ENCODE data around the gene PUS10.
A peak's percentile ranks its signal among the peaks of the same experiment; 100 is the strongest.
"Not testable (repeated sequence)": the region's sequence is repeated elsewhere in the genome, so short reads cannot be mapped to it uniquely, and the experiment has no call there.

Gene PUS10

DNA sequence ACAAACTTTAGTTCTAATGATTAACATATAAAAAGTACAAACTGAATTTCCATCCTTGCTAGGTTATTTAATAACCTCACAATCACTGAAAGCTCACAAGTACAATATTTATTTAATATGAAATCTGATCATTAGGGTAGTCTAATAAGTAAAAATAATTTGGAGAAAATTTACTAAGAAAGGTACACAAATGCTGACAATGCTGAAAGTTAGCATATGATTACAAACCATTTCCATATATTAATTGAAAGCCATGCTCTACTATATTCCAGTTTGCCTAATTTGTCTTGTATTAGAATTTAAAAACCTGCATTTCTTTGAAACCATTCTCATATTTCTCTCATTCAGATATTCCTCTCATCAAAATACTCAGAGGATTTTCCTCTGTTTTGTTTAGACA, 8.7 kb downstream of the PUS10 start:
- DNase-seq, result no peak

DNA sequence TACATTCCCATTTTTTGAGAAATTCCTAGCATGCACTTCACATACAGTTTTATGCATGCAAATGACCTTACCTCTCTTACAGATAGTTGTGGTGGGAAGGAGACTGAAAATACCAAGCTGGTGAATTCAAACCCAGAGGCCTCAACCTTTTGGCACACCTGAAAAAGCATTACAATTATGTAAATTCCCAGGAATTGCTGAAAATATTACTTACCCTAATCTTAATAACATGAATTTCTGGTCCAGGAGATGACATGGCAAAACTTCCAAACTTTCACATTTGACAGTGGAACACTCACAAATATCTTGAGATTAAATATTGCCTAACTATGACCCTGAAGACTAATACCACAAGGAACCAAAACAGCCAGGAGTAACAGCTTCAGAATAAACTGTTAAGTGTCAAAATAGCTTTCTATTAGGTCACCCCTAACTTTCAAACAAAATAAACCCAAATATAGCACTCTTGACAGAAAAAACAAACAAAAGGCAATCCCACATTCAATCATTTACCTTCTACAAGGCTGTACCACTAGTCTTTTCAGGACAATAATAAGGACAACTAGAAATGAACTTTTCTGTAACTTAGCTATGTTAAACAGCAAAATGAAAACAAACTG, 11.5 kb downstream of the PUS10 start:
- no peak for DNase-seq

DNA sequence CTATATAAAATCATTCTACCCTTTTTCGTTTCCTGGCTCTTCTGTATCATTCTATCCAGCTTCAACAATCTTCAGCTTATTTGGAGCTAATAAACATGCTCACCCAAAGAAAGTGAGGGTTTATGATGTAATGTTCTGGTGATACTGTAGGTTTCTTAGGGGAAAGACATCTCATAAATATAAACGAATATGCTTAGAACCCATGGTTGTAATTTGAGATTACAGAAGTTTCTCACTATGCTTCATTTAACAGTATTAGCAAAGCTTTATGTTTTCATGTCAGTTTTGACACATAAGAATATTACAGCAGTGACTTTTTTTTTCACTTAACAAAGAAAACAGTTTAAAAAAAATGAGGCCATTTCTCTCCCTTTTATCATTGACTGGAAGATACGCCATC, 12.3 kb downstream of the PUS10 start:
- DNase-seq, result no peak

DNA sequence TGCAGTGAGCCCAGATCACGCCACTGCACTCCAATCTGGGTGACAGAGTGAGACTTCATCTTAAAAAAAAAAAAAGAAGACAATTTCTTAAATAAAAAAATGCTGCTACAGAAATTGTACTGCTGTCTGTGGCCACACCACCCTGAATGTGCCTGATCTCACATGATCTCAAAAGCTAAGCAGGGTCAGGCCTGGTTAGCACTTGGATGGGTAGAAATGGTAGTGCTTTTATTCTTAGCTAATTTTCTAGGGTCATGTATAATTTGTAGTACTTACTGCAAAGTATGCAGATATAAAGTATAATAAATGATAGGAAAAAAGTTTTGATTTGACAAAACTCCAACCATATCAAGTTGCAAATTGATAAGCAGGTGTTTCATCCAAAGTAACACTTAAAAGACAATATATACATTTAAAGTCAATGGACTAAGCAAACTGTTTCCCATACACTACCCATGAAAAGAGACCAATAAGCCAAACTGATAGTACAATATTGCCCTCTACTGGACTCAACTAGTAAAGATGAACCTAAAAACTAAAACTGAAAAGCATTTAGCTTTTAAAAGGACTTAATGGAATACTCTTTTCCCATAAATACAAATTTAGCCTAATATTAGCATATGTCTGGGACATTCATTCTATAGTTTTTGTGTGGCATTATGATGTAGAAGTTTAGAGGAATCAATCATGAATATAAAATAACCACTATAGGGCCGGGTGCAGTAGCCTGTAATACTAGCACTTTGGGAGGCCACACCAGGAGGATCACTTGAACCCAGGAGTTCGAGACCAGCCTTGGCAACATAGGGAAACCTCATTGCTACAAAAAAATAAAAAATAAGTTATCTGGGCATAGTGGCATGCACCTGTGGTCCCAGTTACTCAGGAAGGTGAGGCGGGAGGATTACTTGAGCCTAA, 19.2 kb downstream of the PUS10 start:
- peak; percentile 64 to 67 for DNase-seq

DNA sequence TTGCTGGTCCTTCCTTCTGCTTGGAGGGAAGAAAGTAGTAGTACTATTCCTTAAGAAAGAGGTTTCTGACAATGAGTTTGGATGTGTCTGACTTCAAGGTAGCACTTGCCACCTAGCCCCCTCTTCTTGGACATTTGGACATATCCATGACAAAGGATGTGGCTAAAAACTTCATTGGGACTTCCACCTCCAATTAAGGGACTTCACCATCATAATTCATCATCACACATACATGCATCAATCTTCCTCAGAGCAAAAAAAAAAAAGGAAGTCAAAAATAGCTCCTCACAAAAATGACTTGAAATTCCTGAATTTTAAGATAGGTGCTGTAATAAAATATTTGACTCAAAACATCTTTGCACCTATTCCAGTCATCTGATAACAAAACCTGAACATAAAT, 23.9 kb downstream of the PUS10 start:
- no peak for DNase-seq

DNA sequence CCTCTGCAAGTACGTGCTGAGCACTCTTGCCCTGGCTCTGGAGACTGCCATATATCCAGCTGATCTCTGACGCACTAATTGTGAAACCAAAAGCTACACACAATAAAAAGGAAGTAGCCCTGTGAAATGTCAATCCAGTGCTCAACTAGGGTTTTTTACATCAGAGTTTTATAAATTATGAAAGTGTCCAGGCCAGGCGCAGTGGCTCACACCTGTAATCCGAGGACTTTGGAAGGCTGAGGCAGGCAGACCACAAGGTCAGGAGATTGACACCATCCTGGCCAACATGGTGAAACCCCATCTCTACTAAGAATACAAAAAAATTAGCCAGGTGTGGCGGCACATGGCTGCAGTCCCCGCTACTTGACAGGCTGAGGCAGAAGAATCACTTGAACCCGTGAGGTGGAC, 25.1 kb downstream of the PUS10 start:
- DNase-seq, result peak; percentile 74 to 79

DNA sequence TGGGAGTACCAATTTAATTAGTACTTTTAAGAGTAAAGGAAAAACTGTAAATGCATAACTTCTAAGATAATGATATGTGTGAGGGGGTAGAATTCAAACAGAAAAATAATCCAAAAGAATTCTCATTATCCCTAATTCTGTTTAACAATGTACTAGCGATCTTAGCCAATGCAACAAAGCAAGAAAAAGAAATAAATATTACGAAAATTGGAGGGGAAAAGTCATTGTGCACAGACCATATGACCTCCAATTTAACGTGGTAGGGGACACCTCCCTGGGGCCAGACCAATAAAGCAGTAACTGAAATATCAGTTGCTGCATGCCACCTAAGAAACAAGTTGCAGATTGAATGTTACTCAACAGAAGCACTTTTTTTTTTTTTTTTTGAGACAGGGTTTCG, 26.4 kb downstream of the PUS10 start:
- no peak for DNase-seq

DNA sequence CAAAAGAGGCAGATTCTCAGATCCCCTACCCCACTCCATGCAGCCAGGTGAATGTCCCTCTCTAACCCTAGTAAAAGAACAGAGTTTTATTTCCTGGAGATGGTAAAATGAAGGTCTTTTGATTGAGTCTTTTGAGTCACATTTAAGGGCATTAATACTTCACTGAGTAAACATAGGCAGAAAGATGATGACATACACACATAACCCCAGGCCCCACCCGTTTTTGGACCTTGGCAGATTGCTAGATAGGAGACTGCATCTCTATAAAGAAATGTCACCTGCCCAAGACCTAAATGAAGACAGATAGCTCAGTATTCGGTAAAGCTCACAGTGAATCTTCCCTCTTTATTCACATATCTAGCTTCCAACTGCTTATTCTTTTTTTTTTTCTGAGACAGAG, 28.8 kb downstream of the PUS10 start:
- no peak for DNase-seq

DNA sequence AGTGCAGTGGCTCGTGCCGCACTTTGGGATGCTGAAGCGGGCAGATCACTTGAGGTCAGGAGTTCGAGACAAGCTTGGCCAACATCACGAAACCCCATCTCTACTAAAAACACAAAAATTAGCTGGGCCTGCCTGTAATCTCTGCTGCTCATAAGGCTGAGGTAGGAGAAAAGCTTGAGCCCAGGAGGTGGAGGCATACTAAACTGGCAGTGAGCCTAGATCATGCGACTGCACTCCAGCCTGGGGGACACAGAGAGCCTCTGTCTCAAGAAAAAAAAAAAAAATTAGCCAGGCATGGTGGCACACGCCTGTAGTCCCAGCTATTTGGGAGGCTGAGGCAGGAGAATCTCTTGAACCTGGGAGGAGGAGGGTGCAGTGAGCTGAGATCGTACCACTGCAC, 30.4 kb downstream of the PUS10 start:
- not testable (repeated sequence) for DNase-seq

DNA sequence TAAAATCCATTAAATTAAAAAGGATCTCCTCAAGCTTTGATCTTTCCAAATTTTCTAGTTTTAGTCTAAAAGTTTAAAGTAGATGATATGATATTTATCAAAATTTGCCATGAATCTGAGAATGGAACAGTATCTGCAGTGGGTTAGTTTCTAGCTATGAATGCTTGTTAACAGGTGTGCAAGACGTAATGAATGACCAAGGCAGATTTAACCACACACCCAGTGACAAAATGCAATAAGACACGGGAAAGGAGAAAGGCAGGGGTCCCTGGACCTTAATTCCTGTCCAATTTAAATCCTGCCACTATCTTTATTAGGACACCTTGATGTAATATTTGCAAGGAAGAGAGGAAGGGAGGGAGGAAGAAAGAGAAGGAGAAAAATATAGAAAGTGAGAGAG, 31.0 kb downstream of the PUS10 start:
- DNase-seq, result no peak

DNA sequence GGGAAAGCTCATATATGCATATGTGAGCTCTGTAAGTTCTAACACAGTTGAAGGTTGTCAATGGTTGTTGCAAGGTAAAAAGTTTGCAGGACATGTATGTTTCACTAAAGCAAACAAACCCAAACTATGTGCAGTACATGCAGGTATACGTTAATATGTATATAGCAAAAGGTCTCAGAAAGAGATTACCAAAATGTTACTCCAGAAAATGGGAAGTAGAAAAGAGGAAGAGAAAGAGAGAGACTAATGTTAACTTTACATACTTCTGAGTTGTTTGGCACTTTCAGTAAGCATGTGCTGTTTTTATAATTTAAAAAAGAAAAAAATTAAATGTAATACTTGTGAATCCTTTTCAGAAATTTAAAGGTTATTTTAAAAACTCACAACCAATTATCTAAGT, 33.3 kb downstream of the PUS10 start:
- DNase-seq, result peak; percentile 51 to 57

DNA sequence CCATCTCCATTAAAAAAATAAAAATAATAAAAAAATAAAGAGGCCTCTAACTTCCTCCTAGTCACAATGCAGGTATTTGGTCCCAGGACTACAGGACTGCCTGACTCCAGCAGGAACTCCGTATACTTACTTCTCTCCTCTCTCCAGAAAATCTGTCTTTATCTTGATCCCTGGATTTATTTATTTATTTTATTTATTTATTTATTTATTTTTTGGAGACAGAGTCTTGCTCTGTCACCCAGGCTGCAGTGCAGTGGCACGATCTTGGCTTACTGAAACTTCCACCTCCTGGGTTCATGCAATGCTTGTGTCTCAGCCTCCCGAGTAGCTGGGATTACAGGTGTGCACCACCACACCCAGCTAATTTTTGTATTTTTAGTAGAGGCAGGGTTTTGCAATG, 36.0 kb downstream of the PUS10 start:
- not testable (repeated sequence) for DNase-seq

DNA sequence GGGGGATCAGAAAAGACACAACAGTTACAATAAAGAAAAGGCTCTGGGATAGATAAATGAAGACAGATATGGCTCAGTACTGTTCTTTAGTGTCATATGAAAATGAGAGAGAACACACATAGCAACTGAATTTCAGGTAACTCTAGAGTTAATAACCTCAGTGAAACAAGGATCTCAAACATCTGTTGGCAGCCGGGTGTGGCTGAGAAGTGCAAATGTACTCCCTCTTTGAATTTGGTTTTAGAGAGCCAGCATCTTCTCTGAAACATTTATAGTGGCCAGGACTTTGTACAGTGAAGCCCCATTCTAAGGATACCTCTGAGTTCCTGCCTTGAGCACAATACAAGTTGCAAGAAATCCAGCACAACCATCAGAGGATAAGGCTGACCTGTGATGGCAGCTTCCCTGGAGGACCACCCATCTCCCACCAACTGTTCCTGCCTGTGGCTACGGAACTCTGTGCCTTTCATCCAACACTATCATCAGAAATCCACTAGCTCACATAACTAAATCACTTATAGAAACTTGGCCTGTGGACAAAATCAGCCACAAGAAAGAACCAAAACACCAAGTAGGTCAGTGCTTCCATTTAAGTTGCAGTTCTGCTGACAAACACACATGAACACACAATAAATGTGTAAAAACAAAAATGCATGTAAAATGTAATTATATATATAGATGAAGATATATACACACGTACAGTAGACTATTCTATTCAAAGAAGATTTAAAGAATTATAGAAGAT, 37.8 kb downstream of the PUS10 start:
- DNase-seq, result no peak

DNA sequence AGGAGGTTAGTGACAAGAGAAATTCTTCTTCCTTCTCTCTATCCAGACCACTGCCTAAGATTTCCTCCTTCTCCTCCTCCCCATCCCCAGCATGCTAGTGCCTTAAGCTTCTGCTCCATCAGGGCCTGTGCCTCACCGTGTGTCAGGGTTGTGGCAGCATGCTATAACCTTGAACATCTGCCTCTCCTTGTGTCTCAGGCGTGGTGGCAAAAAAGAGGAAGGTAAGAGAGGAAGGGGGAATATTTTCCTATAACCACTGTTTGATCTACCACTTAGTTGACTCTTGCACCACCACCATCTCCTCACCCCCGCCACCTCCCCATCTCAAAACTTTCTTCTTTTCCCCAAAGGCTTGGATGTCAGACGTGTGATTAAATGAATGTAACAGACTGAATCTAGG, 38.8 kb downstream of the PUS10 start:
- peak in 1 of 2 experiments; percentile 10 for DNase-seq

DNA sequence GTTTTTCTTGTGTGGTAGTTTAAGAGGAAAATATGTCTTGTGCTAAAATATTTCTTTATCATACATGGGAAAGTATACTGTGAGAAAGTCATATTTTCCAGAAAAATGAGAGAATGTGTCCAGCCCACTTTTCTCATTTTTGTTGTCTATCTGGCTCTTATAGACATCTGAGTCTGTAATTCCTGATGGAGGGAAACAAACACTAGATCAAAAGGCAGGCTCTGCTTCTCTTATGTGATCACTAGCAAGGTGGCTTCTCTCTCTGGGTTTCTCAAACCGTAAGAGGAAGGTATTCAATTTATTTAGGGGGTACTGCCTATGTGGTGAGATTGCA, 40.5 kb downstream of the PUS10 start:
- no peak for DNase-seq

DNA sequence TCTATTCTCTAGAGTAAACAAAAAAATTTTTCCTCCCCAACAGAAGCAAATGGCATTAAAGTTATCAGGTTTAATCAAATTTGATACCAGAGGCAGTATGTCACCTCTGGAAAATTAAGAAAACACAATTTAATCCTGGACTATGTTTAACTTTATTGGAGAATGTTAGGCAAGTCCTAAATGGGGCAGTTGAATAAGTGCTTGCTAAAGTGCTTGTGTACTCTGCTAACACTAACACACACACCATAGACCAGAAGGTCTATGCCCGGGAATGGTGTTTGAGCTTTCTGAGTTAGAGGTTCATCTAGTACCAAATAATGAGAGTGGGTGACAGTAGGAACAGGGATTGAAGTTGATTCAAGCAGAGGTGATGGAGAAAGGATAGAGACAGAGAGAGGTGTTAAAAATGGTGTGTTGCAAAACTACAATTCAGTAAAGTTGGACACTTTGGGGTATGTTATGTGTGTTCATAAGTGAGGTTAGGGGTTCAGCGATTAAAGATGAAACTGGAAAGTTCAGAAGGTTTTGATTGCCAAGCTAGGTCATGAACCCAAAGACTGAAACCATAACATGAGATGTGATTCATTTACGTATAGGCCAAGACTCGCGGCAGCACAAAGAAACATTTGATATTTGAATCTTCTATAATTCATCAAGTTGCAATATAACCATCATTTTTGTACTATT, 41.0 kb downstream of the PUS10 start:
- DNase-seq, result no peak

DNA sequence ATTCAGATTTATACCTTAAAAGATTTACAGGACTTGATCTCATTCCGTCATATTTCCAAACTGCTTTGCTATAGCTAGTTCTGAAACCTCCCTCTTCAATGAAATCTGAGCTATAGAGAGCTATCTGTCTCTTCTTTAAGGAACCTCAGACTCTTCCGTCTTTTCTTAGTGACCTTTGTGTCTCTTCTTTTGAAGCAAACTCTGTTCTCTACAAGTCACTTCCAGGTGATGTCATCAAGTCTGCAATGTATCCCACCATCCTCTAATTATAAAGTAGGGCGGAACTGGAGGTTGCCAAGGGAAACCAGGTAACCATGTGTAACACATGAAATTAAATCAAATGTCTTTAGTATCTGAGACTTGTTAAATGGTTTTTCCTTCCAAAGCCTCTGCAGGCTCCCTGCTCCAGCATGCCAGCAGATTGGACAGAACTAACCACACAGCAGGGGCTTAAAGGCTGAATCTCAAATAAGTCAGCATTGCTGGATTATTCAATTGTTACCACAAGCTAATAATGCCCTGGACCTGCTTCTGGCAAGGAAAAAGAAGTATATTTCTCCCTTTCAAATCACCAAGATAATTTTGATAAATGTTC, 41.7 kb downstream of the PUS10 start:
- DNase-seq, result no peak

DNA sequence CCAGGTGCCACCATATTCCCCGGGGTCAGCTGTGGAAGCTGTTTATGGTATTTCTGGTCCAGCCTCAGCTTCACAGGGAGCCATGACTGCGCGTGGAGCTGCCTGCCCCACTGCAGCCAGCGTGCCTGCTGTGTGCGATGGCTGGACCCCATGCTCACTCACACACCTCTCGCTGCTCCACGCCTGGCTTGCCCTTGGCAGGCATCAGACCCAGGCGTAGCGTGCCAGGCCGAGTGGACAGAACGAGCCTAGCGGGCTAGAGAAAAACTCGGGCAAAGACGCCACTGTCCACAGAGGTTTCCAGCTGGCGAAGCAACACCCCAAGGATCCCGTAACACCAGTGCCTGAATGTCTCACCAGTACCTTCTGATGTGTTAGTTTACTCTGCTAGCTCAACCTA, 43.4 kb downstream of the PUS10 start:
- no peak for DNase-seq

DNA sequence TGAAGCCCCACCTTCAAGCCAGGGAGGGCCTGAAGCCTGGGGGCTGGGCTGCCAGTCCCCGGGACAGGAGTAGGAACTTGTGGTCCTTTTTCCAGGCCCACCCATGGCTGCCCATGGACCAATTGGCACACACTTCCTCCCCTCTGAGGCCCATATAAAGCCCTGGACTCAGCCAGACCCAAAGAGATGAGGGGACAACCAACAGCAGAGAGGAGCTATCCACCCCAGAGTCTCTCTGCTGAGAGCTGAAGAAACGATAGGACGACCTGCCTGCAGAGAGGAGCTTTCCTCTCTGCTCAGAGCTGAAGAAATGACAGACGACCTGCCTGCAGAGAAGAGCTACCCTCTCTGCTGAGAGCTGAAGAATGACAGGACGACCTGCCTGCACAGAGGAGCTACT, 44.4 kb downstream of the PUS10 start:
- DNase-seq, result no peak

DNA sequence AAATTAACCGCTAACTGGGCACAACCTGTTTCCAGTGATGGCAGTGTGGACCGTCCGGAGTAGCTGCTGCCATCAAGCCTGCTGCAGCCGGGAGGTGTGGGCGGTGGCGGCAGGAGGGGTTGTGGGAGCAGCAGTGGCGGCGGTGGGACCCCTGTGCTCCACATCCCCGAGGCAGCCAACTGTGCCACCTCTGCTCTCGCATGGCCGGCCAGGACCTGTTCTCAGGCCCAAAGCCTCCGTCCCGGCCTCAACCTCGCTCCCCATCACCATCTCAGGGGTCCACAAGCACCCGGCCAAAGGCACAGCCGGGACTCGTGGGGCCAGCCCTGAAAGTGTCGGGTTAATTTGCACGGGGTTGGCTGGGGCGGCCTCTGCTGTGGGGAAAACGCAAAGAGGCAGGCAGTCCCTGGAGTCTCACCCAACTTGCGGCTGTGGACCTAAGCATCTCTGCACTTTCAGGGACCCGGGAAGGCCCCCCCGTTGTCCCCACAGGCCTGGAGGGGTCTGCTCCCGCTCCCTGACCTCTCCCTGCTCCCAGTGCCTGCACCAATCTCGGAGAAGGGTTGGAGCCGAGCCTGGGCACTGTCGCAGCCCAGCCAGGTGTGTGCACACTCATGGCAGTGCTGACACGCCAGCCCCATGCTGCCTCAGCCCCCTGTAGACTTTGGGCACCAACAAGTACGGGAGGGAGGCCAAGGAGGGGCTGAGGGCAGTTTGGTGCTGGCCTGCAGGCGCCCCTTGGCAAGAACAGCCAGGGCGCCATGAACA, 45.0 kb downstream of the PUS10 start:
- no peak for DNase-seq

DNA sequence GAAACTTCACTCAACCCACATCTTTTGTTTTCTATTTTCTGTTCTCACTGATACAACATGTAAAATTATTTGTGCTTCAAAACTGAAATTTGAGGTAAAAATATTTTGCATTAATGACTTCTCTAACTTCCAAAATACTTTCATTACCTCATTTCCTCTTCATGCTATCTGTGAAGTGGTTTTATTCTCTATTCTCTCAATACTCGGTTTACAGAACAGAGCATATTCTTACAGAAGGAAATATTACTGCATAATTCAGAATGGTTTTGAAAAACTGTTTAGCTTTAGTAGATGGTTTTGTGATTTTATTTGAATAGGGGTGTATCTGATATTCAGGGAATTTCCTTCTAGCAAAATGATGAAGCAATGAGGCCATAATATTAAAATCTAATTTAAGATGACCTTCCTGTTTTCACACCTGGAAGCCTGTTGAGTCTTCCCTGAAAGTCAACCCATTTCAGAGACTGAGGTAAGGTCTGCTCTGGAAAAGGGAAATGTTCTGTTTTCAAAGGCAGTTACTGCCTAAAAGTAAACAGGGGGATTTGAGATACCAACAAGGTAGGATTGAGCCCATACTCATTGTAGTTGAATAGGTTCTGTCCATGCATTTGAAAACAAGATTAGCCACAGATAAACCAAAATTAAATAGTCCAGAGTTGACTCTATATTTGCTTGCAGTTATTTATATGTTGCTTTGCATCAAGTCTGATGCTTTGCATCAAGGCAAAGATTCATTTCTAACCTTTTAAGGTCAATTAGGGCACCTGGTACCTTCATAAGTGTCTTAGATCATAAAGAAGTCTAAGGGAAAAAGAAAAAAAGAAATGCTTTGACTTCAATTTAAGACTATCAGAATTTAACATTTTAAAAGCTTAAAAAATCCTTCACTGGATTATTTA, 51.3 kb downstream of the PUS10 start:
- DNase-seq, result no peak

All from AML-193 (cell line).